ENCODE results near the gene TNFAIP8L1.

The TNFAIP8L1 gene

DNA sequence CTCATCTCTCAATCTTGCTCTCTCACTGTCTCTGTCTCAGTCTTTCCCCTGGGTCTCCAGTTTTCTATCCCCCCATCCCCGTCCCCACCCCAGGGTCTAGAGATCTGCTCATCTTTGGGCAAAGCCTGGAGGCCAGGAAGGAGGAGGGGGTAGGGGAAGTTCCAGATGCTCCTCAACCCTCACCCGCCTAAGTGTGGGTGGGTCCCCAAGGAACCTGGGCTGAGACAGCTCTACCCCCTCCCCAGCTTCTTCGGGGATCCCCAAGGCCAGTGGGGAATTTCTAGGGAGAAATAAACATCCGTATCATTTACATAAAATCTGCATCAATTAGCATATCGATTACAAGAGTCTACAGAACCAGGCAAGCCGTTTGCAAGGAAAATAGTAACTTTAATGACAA, 48.0 kb upstream of the TNFAIP8L1 start:
- H3K4me2 ChIP-seq (ENCODE audit: low read length) = no peak overlapping the region

DNA sequence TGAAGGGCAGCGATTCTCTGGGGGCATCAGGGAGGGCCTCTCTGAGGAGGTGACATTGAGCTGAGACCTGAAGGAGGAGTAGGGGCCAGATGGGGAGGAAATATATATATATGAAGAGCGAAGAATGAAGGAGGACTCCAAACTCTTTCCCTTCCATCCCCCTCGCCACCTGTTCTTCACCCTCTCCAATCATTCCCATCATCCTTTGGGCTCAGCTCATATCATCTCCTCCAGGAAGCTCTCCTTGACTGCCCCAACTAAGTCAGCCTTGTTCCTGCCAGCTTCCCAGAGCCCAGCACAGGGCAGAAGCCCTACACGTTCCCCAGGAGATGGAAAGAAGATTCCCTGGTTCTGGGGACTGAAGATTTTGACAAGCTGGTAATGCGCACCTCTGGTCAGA, 46.9 kb upstream of the TNFAIP8L1 start:
- H3F3A ChIP-seq (ENCODE audit: insufficient read depth, low read length) = no peaks in the 10 kb centered on the region
- H3K36me3 ChIP-seq (ENCODE audit: insufficient read depth, low read length) = no peaks in the 10 kb centered on the region
- no peaks in the 10 kb centered on the region for H3K9me3 ChIP-seq (ENCODE audit: low read length)
- H3K4me2 ChIP-seq (ENCODE audit: low read length) = no peak overlapping the region
- H3K9ac ChIP-seq (ENCODE audit: low read length) = no peak overlapping the region
- no peaks in the 10 kb centered on the region for H3K4me1 ChIP-seq (ENCODE audit: insufficient read depth, low read length, severe bottlenecking)
- H3K79me2 ChIP-seq (ENCODE audit: insufficient read depth, low read length) = no peaks in the 10 kb centered on the region
- no peak overlapping the region for H3K27ac ChIP-seq (ENCODE audit: low read depth, low read length, poor library complexity, severe bottlenecking)
- no peaks in the 10 kb centered on the region for H3K9me2 ChIP-seq (ENCODE audit: low read depth, low read length)
- 0 out of 2 replicates have a peak, but pooled peaks cover 4% of the 10 kb centered on the region for H3K27me3 ChIP-seq (ENCODE audit: insufficient read depth, low read length)
- no peak overlapping the region for H3K4me3 ChIP-seq (ENCODE audit: low read depth, low read length, poor library complexity, severe bottlenecking)
- no peak for TF ChIP-seq EZH2 (IDR thresholded peaks at IDR 0.05; ENCODE audit: borderline replicate concordance, low read length)
- TF ChIP-seq, protein P1, sequence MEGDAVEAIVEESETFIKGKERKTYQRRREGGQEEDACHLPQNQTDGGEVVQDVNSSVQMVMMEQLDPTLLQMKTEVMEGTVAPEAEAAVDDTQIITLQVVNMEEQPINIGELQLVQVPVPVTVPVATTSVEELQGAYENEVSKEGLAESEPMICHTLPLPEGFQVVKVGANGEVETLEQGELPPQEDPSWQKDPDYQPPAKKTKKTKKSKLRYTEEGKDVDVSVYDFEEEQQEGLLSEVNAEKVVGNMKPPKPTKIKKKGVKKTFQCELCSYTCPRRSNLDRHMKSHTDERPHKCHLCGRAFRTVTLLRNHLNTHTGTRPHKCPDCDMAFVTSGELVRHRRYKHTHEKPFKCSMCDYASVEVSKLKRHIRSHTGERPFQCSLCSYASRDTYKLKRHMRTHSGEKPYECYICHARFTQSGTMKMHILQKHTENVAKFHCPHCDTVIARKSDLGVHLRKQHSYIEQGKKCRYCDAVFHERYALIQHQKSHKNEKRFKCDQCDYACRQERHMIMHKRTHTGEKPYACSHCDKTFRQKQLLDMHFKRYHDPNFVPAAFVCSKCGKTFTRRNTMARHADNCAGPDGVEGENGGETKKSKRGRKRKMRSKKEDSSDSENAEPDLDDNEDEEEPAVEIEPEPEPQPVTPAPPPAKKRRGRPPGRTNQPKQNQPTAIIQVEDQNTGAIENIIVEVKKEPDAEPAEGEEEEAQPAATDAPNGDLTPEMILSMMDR (IDR thresholded peaks at IDR 0.05; ENCODE audit: low read length) = no peak
- no peaks in the 10 kb centered on the region for H4K20me1 ChIP-seq (ENCODE audit: insufficient read depth, low read length)
- H2AFZ ChIP-seq (ENCODE audit: low read length) = no peak overlapping the region

More for the DNA sequence above, 48.0 kb upstream of the TNFAIP8L1 start:
- Histone ChIP-seq H3K9me3 (ENCODE audit: low read length) (no peaks in the 10 kb centered on the region), H3K79me2 (ENCODE audit: insufficient read depth, low read length) (no peaks in the 10 kb centered on the region), H3K4me3 (ENCODE audit: low read depth, low read length, poor library complexity, severe bottlenecking) (no peak overlapping the region), H3K27ac (ENCODE audit: low read depth, low read length, poor library complexity, severe bottlenecking) (no peak overlapping the region), H4K20me1 (ENCODE audit: insufficient read depth, low read length) (no peaks in the 10 kb centered on the region), H2AFZ (ENCODE audit: low read length) (no peak overlapping the region), H3K9ac (ENCODE audit: low read length) (no peak overlapping the region), H3K4me1 (ENCODE audit: insufficient read depth, low read length, severe bottlenecking) (no peaks in the 10 kb centered on the region), H3K27me3 (ENCODE audit: insufficient read depth, low read length) (0 out of 2 replicates have a peak, but pooled peaks cover 4% of the 10 kb centered on the region), H3K9me2 (ENCODE audit: low read depth, low read length) (no peaks in the 10 kb centered on the region), H3K36me3 (ENCODE audit: insufficient read depth, low read length) (no peaks in the 10 kb centered on the region), H3F3A (ENCODE audit: insufficient read depth, low read length) (no peaks in the 10 kb centered on the region)
- no peak for TF ChIP-seq EZH2 (IDR thresholded peaks at IDR 0.05; ENCODE audit: borderline replicate concordance, low read length)
- TF ChIP-seq, protein P1 (IDR thresholded peaks at IDR 0.05; ENCODE audit: low read length) = no peak

DNA sequence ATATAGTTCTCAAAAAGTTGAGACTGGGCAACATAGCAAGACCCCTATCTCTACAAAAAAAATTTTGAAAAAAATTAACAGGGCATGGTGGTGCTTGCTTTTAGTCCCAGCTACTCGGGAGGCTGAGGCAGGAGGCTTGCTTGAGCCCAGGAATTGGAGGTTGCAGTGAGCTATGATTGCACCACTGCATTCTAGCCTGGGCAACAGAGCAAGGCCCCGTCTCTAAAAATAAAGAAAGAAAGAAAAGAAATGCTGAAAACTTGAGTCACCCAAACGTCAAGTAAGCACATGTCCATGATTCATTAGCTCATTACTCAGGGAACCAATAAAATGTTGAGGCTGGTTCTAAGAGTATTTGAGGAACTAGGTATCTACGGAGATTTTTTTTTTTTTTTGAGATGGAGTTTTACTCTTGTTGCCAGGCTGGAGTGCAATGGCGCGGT, 45.9 kb upstream of the TNFAIP8L1 start:
- H3K27ac ChIP-seq (ENCODE audit: low read depth, low read length, poor library complexity, severe bottlenecking) = no peak overlapping the region
- H3K79me2 ChIP-seq (ENCODE audit: insufficient read depth, low read length) = no peaks in the 10 kb centered on the region
- no peak overlapping the region for H2AFZ ChIP-seq (ENCODE audit: low read length)
- no peak overlapping the region for H3K4me3 ChIP-seq (ENCODE audit: low read depth, low read length, poor library complexity, severe bottlenecking)
- H3K9me2 ChIP-seq (ENCODE audit: low read depth, low read length) = no peaks in the 10 kb centered on the region
- H3K36me3 ChIP-seq (ENCODE audit: insufficient read depth, low read length) = no peaks in the 10 kb centered on the region
- no peaks in the 10 kb centered on the region for H3K9me3 ChIP-seq (ENCODE audit: low read length)
- no peak overlapping the region for H3K4me2 ChIP-seq (ENCODE audit: low read length)
- H3K9ac ChIP-seq (ENCODE audit: low read length) = no peak overlapping the region
- H3F3A ChIP-seq (ENCODE audit: insufficient read depth, low read length) = no peaks in the 10 kb centered on the region
- H4K20me1 ChIP-seq (ENCODE audit: insufficient read depth, low read length) = no peaks in the 10 kb centered on the region
- H3K27me3 ChIP-seq (ENCODE audit: insufficient read depth, low read length) = 0 out of 2 replicates have a peak, but pooled peaks cover 4% of the 10 kb centered on the region
- H3K4me1 ChIP-seq (ENCODE audit: insufficient read depth, low read length, severe bottlenecking) = peaks cover 3% of the 10 kb centered on the region
- no peak for TF ChIP-seq EZH2 (IDR thresholded peaks at IDR 0.05; ENCODE audit: borderline replicate concordance, low read length)
- TF ChIP-seq, protein P1 (IDR thresholded peaks at IDR 0.05; ENCODE audit: low read length) = no peak

Data from OCI-LY1 (cell line).